BE2C (cell line): Measurements from ENCODE around the gene SPNS3.

Experiments used
- DNase-seq: peaks from one replicate; pipeline ENCODE4 v3.0.0-alpha.2; 2020
- H3K27me3 ChIP-seq: fragments of 250-450 bp; sonication (Bioruptor Pico); 2 replicates; pipeline ENCODE4 v1.5.1; 2020; ENCODE audit warnings: mild to moderate bottlenecking
- H3K36me3 ChIP-seq: fragments of 250-450 bp; sonication (Bioruptor Pico); 2 replicates; pipeline ENCODE4 v1.5.1; 2020; ENCODE audit warnings: mild to moderate bottlenecking
- H3K4me1 ChIP-seq: fragments of 250-450 bp; sonication (Bioruptor Pico); 2 replicates; pipeline ENCODE4 v1.5.1; 2020
- H3K4me3 ChIP-seq: 2 replicates; pipeline ENCODE4 v1.5.1; 2011; ENCODE audit warnings: low read depth, low read length
- H3K9me3 ChIP-seq: fragments of 250-450 bp; sonication (Bioruptor Pico); 2 replicates; pipeline ENCODE4 v1.5.1; 2020
- TF ChIP-seq, protein P1 (sequence below): IDR thresholded peaks from 2 replicates; pipeline ENCODE4 v1.5.1; 2012; ENCODE audit warnings: mild to moderate bottlenecking, low read depth, low read length

Gene SPNS3

DNA sequence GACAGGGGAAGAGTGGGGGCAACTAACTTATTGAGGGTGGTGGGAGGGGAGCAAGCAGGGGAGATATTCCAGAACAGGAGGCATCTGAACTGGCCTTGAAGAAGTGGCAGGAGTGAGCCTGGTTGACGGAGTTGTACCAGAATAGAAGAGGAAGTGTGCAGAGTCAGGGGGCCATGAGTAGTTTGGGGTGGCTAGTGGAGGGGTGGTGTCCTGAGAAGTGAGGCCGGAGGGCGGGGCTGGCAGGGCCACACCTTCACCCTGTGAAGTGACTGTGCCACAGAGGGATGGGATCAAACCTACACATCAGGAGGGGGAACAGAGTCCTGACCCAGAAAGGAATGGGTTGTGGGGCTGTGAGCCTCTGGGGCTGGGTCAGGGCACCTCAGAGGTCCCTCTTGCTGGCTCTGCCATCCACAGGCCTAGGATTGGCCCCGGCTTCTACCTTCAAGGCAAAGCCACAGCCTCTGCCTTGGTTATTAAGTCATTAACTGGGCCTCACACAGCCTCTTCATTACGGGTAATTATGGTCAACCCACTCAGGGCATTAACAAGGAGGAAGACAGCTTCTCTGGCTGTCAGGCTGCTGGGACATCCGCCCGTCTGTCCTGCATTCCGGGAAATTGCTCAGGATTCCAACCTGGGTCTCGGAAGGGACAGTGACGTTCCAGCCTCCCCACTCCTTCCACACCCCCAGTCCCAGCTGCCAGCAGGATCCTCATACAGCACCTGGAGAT, 77.6 kb downstream of the SPNS3 start:
- no peaks in the 10 kb centered on the region for H3K9me3 ChIP-seq
- no peak for DNase-seq
- H3K4me3 ChIP-seq, result no peak overlapping the region
- no peaks in the 10 kb centered on the region for H3K27me3 ChIP-seq
- no peaks in the 10 kb centered on the region for H3K4me1 ChIP-seq
- no peaks in the 10 kb centered on the region for H3K36me3 ChIP-seq
- TF ChIP-seq, protein P1, sequence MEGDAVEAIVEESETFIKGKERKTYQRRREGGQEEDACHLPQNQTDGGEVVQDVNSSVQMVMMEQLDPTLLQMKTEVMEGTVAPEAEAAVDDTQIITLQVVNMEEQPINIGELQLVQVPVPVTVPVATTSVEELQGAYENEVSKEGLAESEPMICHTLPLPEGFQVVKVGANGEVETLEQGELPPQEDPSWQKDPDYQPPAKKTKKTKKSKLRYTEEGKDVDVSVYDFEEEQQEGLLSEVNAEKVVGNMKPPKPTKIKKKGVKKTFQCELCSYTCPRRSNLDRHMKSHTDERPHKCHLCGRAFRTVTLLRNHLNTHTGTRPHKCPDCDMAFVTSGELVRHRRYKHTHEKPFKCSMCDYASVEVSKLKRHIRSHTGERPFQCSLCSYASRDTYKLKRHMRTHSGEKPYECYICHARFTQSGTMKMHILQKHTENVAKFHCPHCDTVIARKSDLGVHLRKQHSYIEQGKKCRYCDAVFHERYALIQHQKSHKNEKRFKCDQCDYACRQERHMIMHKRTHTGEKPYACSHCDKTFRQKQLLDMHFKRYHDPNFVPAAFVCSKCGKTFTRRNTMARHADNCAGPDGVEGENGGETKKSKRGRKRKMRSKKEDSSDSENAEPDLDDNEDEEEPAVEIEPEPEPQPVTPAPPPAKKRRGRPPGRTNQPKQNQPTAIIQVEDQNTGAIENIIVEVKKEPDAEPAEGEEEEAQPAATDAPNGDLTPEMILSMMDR, result no peak

DNA sequence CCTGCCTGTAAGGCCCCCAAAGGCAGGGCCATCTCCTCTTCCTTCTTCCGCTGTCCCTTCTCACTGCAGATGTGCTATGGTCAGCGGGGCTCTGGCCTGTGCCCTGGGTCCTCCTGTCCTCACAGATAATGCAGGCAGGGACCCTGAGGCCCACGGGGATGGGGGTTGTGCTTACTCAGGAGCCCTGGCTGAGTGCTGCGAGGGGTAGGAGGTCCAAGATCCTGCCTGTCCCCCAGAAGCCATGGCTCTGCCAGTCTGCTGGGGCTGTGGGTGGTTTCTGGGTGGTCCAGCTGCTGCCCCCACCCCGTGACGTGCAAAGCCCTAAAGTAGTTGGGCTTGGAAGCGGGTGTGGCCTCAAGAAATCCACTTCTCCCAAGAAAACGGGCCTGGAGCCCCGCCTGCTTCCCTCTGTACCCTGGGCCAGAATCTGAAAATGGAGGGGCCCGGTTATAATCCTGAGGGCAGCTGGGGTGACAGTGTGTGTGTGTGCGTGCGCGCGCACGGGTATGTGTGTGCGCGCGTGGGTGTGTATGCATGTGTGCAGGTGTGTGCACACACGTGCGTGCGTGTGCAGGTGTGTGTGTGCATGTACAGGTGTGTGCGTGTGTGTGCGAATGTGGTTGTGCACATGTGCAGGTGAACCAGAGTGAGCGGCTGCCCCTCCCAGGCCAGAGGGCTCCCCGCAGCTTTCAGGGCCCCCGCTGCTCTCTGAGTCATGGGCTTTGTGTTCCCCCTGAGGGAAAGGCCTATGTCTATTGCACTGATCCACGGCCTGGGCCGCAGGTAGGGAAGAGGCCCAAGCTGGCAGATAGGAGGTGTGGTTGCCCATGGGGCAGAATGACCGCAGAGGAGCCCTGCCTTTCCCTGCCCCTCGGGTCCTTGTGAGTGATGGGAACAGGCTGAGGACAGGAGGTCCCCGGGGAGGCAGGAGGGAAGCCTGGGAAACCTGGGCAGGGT, 78.7 kb downstream of the SPNS3 start:
- no peak for DNase-seq

DNA sequence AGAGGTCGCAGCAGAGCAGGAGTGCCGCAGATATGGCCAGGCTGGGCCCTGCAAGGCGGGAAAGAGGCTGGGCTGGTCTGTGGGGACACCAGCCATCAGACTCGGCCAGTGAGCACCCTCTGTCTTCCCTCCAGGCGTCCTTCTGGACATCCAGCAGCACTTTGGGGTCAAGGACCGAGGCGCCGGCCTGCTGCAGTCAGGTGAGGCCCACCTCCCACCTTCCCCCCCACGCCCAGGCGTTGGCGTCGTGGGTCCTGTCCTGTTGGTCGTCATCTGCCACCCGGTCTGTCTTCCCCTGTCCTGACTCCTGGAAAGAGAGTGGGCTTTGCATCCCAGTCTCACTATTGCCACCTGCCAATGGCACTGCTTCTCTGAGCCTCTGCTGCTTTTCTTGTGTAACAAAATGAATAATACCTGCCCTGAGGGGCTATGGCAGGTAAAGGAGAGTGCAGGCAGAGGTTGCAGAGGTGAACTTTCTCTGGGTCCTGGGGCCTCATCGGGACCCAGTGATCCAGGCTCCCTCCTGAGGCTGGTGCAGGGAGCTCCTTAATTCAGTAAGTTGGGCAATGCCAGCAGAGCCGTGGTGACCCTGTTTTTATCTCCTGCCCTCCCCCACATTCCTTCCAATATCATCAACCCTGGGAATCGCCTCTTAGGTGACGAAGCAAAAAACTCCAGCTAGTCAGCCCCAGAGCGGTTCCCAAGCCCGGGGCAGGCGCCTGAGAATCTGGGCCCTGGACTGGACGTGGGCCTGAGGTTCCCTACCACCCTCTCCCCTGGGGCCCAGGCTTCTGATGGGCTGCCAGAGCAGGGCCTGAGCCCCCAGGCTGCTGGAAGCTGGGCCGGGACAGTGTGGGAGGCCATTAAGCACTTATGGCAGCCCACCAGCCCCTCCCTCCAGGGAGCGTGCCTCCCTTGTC, 79.6 kb downstream of the SPNS3 start:
- TF ChIP-seq, protein P1, result no peak
- H3K4me1 ChIP-seq, result no peaks in the 10 kb centered on the region
- H3K36me3 ChIP-seq, result no peaks in the 10 kb centered on the region
- H3K4me3 ChIP-seq, result no peak overlapping the region
- H3K9me3 ChIP-seq, result no peaks in the 10 kb centered on the region
- no peaks in the 10 kb centered on the region for H3K27me3 ChIP-seq
- no peak for DNase-seq

More for the DNA sequence above, 78.7 kb downstream of the SPNS3 start:
- no peaks in the 10 kb centered on the region for H3K36me3 ChIP-seq
- H3K27me3 ChIP-seq, result no peaks in the 10 kb centered on the region
- TF ChIP-seq, protein P1, result no peak
- no peaks in the 10 kb centered on the region for H3K4me1 ChIP-seq
- H3K4me3 ChIP-seq, result no peak overlapping the region
- no peaks in the 10 kb centered on the region for H3K9me3 ChIP-seq

DNA sequence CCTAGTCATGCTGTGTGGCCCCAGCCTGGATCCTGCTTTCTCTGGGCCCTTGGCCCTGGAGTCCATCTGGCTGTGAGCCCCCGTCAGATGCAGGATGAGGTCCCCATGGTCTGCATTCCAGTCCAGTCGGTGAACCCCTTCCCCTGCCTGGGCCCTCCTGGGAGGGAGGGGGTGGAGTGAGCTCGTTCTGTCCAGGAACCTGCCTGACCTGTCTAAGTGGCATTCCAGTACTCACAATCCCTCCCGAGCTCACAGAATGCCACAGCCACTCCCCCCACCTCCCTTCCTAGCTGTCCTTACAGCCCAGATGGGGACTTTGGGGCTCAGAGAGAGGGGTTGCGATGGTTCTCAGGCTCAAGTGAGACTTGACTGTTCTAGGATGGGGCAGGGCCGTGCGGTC, 80.5 kb downstream of the SPNS3 start:
- no peaks in the 10 kb centered on the region for H3K9me3 ChIP-seq

DNA sequence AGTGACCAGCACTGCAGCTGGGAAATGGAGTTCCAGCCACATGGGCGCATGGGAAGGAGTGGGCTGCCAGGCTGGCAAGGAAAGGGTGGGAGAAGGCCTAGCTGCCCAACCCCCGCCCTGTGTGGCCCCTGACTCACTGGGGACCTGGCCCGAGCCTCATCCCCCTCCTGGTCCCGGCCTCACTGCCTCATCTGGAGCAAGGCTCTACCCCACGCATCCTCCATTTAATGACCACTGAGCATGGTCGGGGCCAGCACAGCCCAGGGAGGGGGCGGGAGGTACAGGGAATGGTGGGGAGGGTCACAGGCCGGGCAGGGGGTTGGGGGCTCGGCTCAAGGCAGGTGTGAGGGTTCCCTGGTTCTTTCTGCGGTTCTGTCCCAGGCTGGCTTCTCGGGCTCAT, 81.0 kb downstream of the SPNS3 start:
- TF ChIP-seq, protein P1, result no peak
- no peaks in the 10 kb centered on the region for H3K4me1 ChIP-seq
- no peaks in the 10 kb centered on the region for H3K27me3 ChIP-seq
- H3K36me3 ChIP-seq, result no peaks in the 10 kb centered on the region
- no peak for DNase-seq
- H3K9me3 ChIP-seq, result no peaks in the 10 kb centered on the region
- no peak overlapping the region for H3K4me3 ChIP-seq

More for the DNA sequence above, 80.5 kb downstream of the SPNS3 start:
- H3K4me1 ChIP-seq, result no peaks in the 10 kb centered on the region
- no peak overlapping the region for H3K4me3 ChIP-seq
- no peaks in the 10 kb centered on the region for H3K27me3 ChIP-seq
- no peaks in the 10 kb centered on the region for H3K36me3 ChIP-seq
- no peak for DNase-seq
- TF ChIP-seq, protein P1, result no peak
